SK-N-SH treated with all-trans-retinoic acid at 6 μM for 48 hours (cell line): Measurements from ENCODE around the gene ENDOD1.

Experiments
- ATAC-seq: fragments of 200-7000 bp; cut with Tn5 transposase; 3 replicates; pipeline ENCODE4 v1.9.1; 2020; ENCODE audit warnings: mild to moderate bottlenecking, moderate library complexity
- BACH2 ChIP-seq: fragments of 250-450 bp; sonication (Bioruptor Pico); IDR thresholded peaks from 2 replicates; pipeline ENCODE4 v1.9.0; 2021; ENCODE audit warnings: mild to moderate bottlenecking, borderline replicate concordance
- CSDC2 ChIP-seq: fragments of 250-450 bp; sonication (Bioruptor Pico); IDR thresholded peaks from 2 replicates; pipeline ENCODE4 v1.5.0; 2020; ENCODE audit warnings: mild to moderate bottlenecking, moderate library complexity
- ESRRG ChIP-seq: fragments of 250-450 bp; sonication (Bioruptor Pico); IDR thresholded peaks from 2 replicates; pipeline ENCODE4 v1.6.1; 2021; ENCODE audit warnings: mild to moderate bottlenecking
- GLIS3 ChIP-seq: fragments of 250-450 bp; sonication (Bioruptor Pico); IDR thresholded peaks from 2 replicates; pipeline ENCODE4 v1.5.0; 2020; ENCODE audit warnings: mild to moderate bottlenecking, moderate library complexity
- OSR1 ChIP-seq: fragments of 250-450 bp; sonication (Bioruptor Pico); IDR thresholded peaks from 2 replicates; pipeline ENCODE4 v1.8.0; 2022; ENCODE audit warnings: moderate library complexity, mild to moderate bottlenecking, inconsistent platforms
- PPARA ChIP-seq: fragments of 250-450 bp; sonication (Bioruptor Pico); IDR thresholded peaks from 2 replicates; pipeline ENCODE4 v1.5.0; 2020; ENCODE audit warnings: mild to moderate bottlenecking, borderline replicate concordance
- RARB ChIP-seq: fragments of 250-450 bp; sonication (Bioruptor Pico); IDR thresholded peaks from 2 replicates; pipeline ENCODE4 v1.8.0; 2021; ENCODE audit warnings: mild to moderate bottlenecking, moderate library complexity
- SNAI2 ChIP-seq: fragments of 250-450 bp; sonication (Bioruptor Pico); IDR thresholded peaks from 2 replicates; pipeline ENCODE4 v1.5.0; 2020; ENCODE audit warnings: mild to moderate bottlenecking, moderate library complexity
- TOX ChIP-seq: fragments of 250-450 bp; sonication (Bioruptor Pico); IDR thresholded peaks from 2 replicates; pipeline ENCODE4 v1.8.0; 2021; ENCODE audit warnings: mild to moderate bottlenecking, moderate library complexity, borderline replicate concordance
- ZC3H10 ChIP-seq: fragments of 250-450 bp; sonication (Bioruptor Pico); IDR thresholded peaks from 2 replicates; pipeline ENCODE4 v1.5.1; 2021; ENCODE audit warnings: mild to moderate bottlenecking, moderate library complexity
- ZFP3 ChIP-seq: fragments of 250-450 bp; sonication (Bioruptor Pico); IDR thresholded peaks from 2 replicates; pipeline ENCODE4 v1.5.0; 2020; ENCODE audit warnings: mild to moderate bottlenecking, moderate library complexity
- ZFP30 ChIP-seq: fragments of 450-650 bp; formaldehyde crosslinking; IDR thresholded peaks from 2 replicates; pipeline ENCODE4 v1.5.0; 2022; ENCODE audit warnings: mild to moderate bottlenecking, moderate library complexity
- ZNF8 ChIP-seq: fragments of 450-650 bp; formaldehyde crosslinking; IDR thresholded peaks from 2 replicates; pipeline ENCODE4 v1.5.0; 2020; ENCODE audit warnings: mild to moderate bottlenecking, moderate library complexity
- TF ChIP-seq, protein P1 (sequence below): fragments of 250-450 bp; sonication (Bioruptor Pico); IDR thresholded peaks from 2 replicates; pipeline ENCODE4 v1.8.0; 2020; ENCODE audit warnings: mild to moderate bottlenecking, moderate library complexity, borderline replicate concordance
- TF ChIP-seq, protein P2 (sequence below): fragments of 250-450 bp; sonication (Bioruptor Pico); IDR thresholded peaks from 2 replicates; pipeline ENCODE4 v1.5.1; 2020; ENCODE audit warnings: low read depth, mild to moderate bottlenecking, moderate library complexity
- TF ChIP-seq, protein P3 (sequence below): fragments of 250-450 bp; sonication (Bioruptor Pico); IDR thresholded peaks from 2 replicates; pipeline ENCODE4 v1.8.0; 2021; ENCODE audit warnings: low read depth, mild to moderate bottlenecking, moderate library complexity, borderline replicate concordance
- TF ChIP-seq, protein P4 (sequence below): fragments of 250-450 bp; sonication (Bioruptor Pico); IDR thresholded peaks from 2 replicates; pipeline ENCODE4 v1.5.1; 2021; ENCODE audit warnings: mild to moderate bottlenecking, moderate library complexity
- TF ChIP-seq, protein P5 (sequence below): fragments of 250-450 bp; sonication (Bioruptor Pico); IDR thresholded peaks from 2 replicates; pipeline ENCODE4 v1.5.0; 2020; ENCODE audit warnings: mild to moderate bottlenecking, moderate library complexity

Gene ENDOD1

DNA sequence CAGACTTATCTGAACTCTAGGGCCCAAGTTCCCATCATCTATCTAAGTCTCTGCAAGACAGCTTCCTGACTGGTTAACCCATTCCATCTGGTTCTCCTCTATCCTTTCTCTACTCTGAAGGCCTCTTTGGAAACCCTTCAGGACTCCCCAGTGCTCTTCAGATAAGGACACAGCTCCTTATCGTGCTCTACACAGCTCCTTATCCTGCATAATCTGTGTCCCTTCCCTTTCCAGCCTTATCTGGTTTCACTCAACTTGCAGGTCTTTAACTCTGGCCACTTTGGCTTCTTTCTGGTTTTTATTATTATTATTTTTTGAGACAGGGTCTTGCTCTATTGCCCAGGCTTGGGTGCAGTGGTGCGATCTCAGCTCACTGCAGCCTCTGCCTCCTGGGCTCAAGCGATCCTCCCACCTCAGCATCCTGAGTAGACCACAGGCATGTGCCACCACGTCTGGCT is 10.6 kb downstream of the ENDOD1 start:
- ATAC-seq, result no peak
- TF ChIP-seq, protein P1, sequence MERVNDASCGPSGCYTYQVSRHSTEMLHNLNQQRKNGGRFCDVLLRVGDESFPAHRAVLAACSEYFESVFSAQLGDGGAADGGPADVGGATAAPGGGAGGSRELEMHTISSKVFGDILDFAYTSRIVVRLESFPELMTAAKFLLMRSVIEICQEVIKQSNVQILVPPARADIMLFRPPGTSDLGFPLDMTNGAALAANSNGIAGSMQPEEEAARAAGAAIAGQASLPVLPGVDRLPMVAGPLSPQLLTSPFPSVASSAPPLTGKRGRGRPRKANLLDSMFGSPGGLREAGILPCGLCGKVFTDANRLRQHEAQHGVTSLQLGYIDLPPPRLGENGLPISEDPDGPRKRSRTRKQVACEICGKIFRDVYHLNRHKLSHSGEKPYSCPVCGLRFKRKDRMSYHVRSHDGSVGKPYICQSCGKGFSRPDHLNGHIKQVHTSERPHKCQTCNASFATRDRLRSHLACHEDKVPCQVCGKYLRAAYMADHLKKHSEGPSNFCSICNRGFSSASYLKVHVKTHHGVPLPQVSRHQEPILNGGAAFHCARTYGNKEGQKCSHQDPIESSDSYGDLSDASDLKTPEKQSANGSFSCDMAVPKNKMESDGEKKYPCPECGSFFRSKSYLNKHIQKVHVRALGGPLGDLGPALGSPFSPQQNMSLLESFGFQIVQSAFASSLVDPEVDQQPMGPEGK (CRISPR knock-in tag), result no peak
- TF ChIP-seq SNAI2 (no peak), ZNF8 (CRISPR knock-in tag) (no peak), ESRRG (CRISPR knock-in tag) (no peak), CSDC2 (CRISPR knock-in tag) (no peak), ZFP30 (no peak), ZFP3 (CRISPR knock-in tag) (no peak), ZC3H10 (CRISPR knock-in tag) (no peak), TOX (CRISPR knock-in tag) (no peak), GLIS3 (no peak), OSR1 (CRISPR knock-in tag) (no peak), RARB (CRISPR knock-in tag) (no peak)
- TF ChIP-seq, protein P2, sequence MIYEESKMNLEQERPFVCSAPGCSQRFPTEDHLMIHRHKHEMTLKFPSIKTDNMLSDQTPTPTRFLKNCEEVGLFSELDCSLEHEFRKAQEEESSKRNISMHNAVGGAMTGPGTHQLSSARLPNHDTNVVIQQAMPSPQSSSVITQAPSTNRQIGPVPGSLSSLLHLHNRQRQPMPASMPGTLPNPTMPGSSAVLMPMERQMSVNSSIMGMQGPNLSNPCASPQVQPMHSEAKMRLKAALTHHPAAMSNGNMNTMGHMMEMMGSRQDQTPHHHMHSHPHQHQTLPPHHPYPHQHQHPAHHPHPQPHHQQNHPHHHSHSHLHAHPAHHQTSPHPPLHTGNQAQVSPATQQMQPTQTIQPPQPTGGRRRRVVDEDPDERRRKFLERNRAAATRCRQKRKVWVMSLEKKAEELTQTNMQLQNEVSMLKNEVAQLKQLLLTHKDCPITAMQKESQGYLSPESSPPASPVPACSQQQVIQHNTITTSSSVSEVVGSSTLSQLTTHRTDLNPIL (CRISPR knock-in tag), result no peak
- TF ChIP-seq, protein P3, sequence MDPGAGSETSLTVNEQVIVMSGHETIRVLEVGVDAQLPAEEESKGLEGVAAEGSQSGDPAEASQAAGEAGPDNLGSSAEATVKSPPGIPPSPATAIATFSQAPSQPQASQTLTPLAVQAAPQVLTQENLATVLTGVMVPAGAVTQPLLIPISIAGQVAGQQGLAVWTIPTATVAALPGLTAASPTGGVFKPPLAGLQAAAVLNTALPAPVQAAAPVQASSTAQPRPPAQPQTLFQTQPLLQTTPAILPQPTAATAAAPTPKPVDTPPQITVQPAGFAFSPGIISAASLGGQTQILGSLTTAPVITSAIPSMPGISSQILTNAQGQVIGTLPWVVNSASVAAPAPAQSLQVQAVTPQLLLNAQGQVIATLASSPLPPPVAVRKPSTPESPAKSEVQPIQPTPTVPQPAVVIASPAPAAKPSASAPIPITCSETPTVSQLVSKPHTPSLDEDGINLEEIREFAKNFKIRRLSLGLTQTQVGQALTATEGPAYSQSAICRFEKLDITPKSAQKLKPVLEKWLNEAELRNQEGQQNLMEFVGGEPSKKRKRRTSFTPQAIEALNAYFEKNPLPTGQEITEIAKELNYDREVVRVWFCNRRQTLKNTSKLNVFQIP (CRISPR knock-in tag), result no peak
- TF ChIP-seq, protein P4, sequence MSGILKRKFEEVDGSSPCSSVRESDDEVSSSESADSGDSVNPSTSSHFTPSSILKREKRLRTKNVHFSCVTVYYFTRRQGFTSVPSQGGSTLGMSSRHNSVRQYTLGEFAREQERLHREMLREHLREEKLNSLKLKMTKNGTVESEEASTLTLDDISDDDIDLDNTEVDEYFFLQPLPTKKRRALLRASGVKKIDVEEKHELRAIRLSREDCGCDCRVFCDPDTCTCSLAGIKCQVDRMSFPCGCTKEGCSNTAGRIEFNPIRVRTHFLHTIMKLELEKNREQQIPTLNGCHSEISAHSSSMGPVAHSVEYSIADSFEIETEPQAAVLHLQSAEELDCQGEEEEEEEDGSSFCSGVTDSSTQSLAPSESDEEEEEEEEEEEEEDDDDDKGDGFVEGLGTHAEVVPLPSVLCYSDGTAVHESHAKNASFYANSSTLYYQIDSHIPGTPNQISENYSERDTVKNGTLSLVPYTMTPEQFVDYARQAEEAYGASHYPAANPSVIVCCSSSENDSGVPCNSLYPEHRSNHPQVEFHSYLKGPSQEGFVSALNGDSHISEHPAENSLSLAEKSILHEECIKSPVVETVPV (CRISPR knock-in tag), result no peak

DNA sequence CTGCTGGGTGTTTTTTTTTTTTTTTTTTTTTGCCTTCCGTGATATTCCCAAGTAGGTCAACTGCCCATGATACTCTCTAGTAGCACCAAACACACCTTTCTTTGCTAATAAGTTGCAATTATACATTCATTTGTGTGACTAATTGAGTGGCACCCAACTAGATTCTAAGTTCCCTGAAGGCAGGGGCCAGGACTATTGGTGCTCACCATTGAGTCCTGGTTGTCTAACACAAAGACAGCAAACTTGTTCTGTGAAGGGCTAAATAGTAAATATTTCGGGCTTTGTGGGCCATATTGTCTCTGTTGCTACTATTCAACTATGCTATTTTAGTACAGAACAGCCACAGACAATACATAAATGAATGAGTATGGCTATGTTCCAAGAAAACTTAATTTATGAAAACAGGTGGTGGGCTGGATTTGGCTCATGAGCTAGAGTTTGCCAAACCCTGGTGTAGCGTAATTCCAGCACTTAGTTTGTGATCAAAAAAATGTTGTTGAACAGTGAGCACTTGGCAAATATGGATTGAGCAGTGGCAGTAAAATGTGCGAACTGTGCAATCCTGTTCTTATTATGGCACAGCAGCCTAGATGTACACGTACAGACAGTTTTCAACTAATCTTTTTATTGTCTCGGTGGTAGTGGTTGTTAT is 11.3 kb downstream of the ENDOD1 start:
- TF ChIP-seq ZNF8 (CRISPR knock-in tag) (no peak), BACH2 (no peak), ZC3H10 (CRISPR knock-in tag) (no peak), CSDC2 (CRISPR knock-in tag) (no peak), SNAI2 (no peak), PPARA (CRISPR knock-in tag) (no peak)
- TF ChIP-seq, protein P5, sequence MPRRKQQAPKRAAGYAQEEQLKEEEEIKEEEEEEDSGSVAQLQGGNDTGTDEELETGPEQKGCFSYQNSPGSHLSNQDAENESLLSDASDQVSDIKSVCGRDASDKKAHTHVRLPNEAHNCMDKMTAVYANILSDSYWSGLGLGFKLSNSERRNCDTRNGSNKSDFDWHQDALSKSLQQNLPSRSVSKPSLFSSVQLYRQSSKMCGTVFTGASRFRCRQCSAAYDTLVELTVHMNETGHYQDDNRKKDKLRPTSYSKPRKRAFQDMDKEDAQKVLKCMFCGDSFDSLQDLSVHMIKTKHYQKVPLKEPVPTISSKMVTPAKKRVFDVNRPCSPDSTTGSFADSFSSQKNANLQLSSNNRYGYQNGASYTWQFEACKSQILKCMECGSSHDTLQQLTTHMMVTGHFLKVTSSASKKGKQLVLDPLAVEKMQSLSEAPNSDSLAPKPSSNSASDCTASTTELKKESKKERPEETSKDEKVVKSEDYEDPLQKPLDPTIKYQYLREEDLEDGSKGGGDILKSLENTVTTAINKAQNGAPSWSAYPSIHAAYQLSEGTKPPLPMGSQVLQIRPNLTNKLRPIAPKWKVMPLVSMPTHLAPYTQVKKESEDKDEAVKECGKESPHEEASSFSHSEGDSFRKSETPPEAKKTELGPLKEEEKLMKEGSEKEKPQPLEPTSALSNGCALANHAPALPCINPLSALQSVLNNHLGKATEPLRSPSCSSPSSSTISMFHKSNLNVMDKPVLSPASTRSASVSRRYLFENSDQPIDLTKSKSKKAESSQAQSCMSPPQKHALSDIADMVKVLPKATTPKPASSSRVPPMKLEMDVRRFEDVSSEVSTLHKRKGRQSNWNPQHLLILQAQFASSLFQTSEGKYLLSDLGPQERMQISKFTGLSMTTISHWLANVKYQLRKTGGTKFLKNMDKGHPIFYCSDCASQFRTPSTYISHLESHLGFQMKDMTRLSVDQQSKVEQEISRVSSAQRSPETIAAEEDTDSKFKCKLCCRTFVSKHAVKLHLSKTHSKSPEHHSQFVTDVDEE (CRISPR knock-in tag), result no peak
- TF ChIP-seq, protein P4 (CRISPR knock-in tag), result no peak
- TF ChIP-seq, protein P3 (CRISPR knock-in tag), result no peak
- TF ChIP-seq, protein P2 (CRISPR knock-in tag), result no peak
- no peak for ATAC-seq
